NB4 (cell line): ENCODE results near the gene TIMM22.

ENCODE experiments used
- POLR2A ChIP-seq: IDR thresholded peaks from 2 replicates; pipeline ENCODE4 v1.6.1; 2011; ENCODE audit warnings: mild to moderate bottlenecking; ENCODE audit not compliant: insufficient read length; ENCODE audit errors: extremely low read depth
- TF ChIP-seq, protein P1 (sequence below): IDR thresholded peaks from one replicate; pipeline ENCODE4 v1.5.1; 2012; ENCODE audit warnings: low read depth, low read length
- TF ChIP-seq, protein P2 (sequence below): IDR thresholded peaks from 2 replicates; pipeline ENCODE4 v1.6.1; 2011; ENCODE audit warnings: low read depth, low read length

DNA sequence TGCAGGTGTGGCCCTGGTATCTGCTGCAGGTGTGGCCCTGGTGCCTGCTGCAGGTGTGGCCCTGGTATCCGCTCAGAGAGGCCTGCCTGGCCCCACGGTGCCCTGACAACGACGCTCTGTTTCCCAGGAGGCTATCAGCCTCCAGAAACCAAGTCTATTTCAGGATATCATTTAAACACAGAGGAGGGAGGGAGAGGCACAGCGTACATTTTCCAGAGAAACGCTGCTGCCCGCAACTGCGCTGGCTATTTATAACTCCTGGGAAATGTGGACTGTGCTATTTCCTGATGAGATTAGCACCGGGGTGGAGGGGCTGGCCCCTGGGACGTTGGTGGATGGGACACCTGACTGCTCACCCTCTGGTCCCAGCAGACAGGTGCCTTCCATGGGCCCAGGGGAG, 22.5 kb downstream of the TIMM22 start:
- TF ChIP-seq, protein P1, sequence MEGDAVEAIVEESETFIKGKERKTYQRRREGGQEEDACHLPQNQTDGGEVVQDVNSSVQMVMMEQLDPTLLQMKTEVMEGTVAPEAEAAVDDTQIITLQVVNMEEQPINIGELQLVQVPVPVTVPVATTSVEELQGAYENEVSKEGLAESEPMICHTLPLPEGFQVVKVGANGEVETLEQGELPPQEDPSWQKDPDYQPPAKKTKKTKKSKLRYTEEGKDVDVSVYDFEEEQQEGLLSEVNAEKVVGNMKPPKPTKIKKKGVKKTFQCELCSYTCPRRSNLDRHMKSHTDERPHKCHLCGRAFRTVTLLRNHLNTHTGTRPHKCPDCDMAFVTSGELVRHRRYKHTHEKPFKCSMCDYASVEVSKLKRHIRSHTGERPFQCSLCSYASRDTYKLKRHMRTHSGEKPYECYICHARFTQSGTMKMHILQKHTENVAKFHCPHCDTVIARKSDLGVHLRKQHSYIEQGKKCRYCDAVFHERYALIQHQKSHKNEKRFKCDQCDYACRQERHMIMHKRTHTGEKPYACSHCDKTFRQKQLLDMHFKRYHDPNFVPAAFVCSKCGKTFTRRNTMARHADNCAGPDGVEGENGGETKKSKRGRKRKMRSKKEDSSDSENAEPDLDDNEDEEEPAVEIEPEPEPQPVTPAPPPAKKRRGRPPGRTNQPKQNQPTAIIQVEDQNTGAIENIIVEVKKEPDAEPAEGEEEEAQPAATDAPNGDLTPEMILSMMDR = no peak
- no peak for TF ChIP-seq POLR2A
- TF ChIP-seq, protein P2, sequence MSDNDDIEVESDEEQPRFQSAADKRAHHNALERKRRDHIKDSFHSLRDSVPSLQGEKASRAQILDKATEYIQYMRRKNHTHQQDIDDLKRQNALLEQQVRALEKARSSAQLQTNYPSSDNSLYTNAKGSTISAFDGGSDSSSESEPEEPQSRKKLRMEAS = no peak
